NCI-H146 (cell line): ENCODE measurements around the gene DEPP1.

ENCODE experiments used
- DNase-seq: peaks from one replicate; lab custom pipeline; 2025; lab: John Stamatoyannopoulos, UW

DEPP1 gene

GRCh38 chr10:44993226-44993921 lies 14.8 kb upstream of the DEPP1 start:
- DNase-seq: peak; percentile 30

GRCh38 chr10:44992732-44993225 lies 14.2 kb upstream of the DEPP1 start:
- DNase-seq: no peak

GRCh38 chr10:44992070-44992731 lies 13.6 kb upstream of the DEPP1 start:
- DNase-seq: no peak

GRCh38 chr10:44991571-44991970 lies 13.0 kb upstream of the DEPP1 start:
- DNase-seq: no peak

GRCh38 chr10:44990965-44991364 lies 12.4 kb upstream of the DEPP1 start:
- no peak for DNase-seq

GRCh38 chr10:44990302-44990655 lies 11.7 kb upstream of the DEPP1 start:
- peak; percentile 36 for DNase-seq

- no peak for DNase-seq
These were observed 11.1 kb upstream of the DEPP1 start for GRCh38 chr10:44989597-44990301.

- peak; percentile 78 for DNase-seq
These were observed 10.5 kb upstream of the DEPP1 start for GRCh38 chr10:44988957-44989585.

- no peak for DNase-seq
These were observed 8.1 kb upstream of the DEPP1 start for GRCh38 chr10:44986670-44987069.

GRCh38 chr10:44986179-44986578 lies 7.6 kb upstream of the DEPP1 start:
- DNase-seq: no peak

GRCh38 chr10:44985175-44985681 lies 6.6 kb upstream of the DEPP1 start:
- no peak for DNase-seq

GRCh38 chr10:44984671-44985101 lies 6.1 kb upstream of the DEPP1 start:
- DNase-seq: no peak

GRCh38 chr10:44983895-44984278 lies 5.3 kb upstream of the DEPP1 start:
- DNase-seq: no peak

- DNase-seq: no peak
These were observed 4.7 kb upstream of the DEPP1 start for GRCh38 chr10:44983066-44983894.

- no peak for DNase-seq
These were observed 3.9 kb upstream of the DEPP1 start for GRCh38 chr10:44982496-44982895.

- no peak for DNase-seq
These were observed 3.5 kb upstream of the DEPP1 start for GRCh38 chr10:44982114-44982460.

GRCh38 chr10:44981172-44982113 lies 2.8 kb upstream of the DEPP1 start:
- DNase-seq: no peak

GRCh38 chr10:44980309-44981171 lies 1.9 kb upstream of the DEPP1 start:
- no peak for DNase-seq
